ENCODE results near the gene NCK2. TPM values are rescaled to one million over a fixed set of nuclear protein-coding genes. Genes with fewer than 3 reads are reported as not detected.
A peak's percentile ranks its signal among the peaks of the same experiment; 100 is the strongest.

Gene NCK2
- total and polyA plus RNA-seq, 9 of the 15 experiments (the other 6 are each of a cell fraction or from before 2014, with no cell fraction given) = 0.90 to 27.9 (median 15.9) TPM

- TF ChIP-seq PKNOX1 (IDR thresholded peaks at IDR 0.05) (peak; percentile 58), ZNF354B (CRISPR knock-in tag; IDR thresholded peaks at IDR 0.05) (no peak), EP300 (IDR thresholded peaks at IDR 0.05; ENCODE audit: low read length) (peak; percentile 80), SMAD1 (IDR thresholded peaks at IDR 0.05; ENCODE audit: low read depth, low read length, partially characterized antibody) (no peak), MAZ (CRISPR knock-in tag; conservative IDR thresholded peaks at IDR 0.05 in 1 of 2, IDR thresholded peaks at IDR 0.05 in 1 of 2) (peak in 1 of 2 experiments; percentile 47; a peak in 1 of 4 replicates), HCFC1 (IDR thresholded peaks at IDR 0.05; ENCODE audit: low read depth, low read length) (no peak), ARID1B (IDR thresholded peaks at IDR 0.05) (peak; percentile 43; the same call in 1 of the 2 replicates), NEUROD1 (IDR thresholded peaks at IDR 0.05; ENCODE audit: borderline replicate concordance, low read depth, low read length, partially characterized antibody) (no peak), ATF7 (IDR thresholded peaks at IDR 0.05) (peak; percentile 55; the same call in 1 of the 2 replicates), C11orf30 (IDR thresholded peaks at IDR 0.05; ENCODE audit: low read depth) (peak; percentile 12; the same call in 1 of the 2 replicates), JUND (IDR thresholded peaks at IDR 0.05; ENCODE audit: borderline replicate concordance, low read depth, low read length) (peak; percentile 54), JUND (tag; IDR thresholded peaks at IDR 0.05; ENCODE audit: borderline replicate concordance, low read depth, low read length) (peak; percentile 57; the same call in 1 of the 3 replicates), HDAC8 (tag; IDR thresholded peaks at IDR 0.05) (no peak), KLF13 (tag; IDR thresholded peaks at IDR 0.05; ENCODE audit: borderline replicate concordance, low read depth) (no peak), TRIM25 (IDR thresholded peaks at IDR 0.05; ENCODE audit: borderline replicate concordance) (no peak)
- TF ChIP-seq, protein P1, sequence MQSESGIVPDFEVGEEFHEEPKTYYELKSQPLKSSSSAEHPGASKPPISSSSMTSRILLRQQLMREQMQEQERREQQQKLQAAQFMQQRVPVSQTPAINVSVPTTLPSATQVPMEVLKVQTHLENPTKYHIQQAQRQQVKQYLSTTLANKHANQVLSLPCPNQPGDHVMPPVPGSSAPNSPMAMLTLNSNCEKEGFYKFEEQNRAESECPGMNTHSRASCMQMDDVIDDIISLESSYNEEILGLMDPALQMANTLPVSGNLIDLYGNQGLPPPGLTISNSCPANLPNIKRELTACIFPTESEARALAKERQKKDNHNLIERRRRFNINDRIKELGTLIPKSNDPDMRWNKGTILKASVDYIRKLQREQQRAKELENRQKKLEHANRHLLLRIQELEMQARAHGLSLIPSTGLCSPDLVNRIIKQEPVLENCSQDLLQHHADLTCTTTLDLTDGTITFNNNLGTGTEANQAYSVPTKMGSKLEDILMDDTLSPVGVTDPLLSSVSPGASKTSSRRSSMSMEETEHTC (IDR thresholded peaks at IDR 0.05) = no peak
- TF ChIP-seq, protein P2, sequence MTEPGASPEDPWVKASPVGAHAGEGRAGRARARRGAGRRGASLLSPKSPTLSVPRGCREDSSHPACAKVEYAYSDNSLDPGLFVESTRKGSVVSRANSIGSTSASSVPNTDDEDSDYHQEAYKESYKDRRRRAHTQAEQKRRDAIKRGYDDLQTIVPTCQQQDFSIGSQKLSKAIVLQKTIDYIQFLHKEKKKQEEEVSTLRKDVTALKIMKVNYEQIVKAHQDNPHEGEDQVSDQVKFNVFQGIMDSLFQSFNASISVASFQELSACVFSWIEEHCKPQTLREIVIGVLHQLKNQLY (CRISPR knock-in tag; conservative IDR thresholded peaks at IDR 0.05) = no peak
Measured at GRCh38 chr2:105721991-105722511, 22.7 kb upstream of the NCK2 start (continued).

Measured in K562 (cell line).